Tibial artery (tissue), 4 donors: Measurements from ENCODE around the gene CINP.
"Not testable (repeated sequence)": the region's sequence is repeated elsewhere in the genome, so short reads cannot be mapped to it uniquely, and the experiment has no call there.

ENCODE experiments used
- DNase-seq, 2 donors: peaks; one replicate each; pipeline ENCODE4 v3.0.0-alpha.2; 2019
- H3K27ac ChIP-seq, 2 donors: fragments of 200-600 bp; sonication (generic) in 1 of 2; 1 replicate in 1 of 2; 2 replicates in 1 of 2; pipeline ENCODE4 v1.5.1; 2018 to 2019; ENCODE audit warnings: mild to moderate bottlenecking in 1 of 2
- H3K27me3 ChIP-seq, 2 donors: fragments of 200-600 bp; sonication (generic) in 1 of 2; one replicate each; pipeline versions ENCODE4 v1.5.1 to v1.6.0; 2016 to 2019
- H3K36me3 ChIP-seq, 3 donors: fragments of 200-600 bp; sonication (generic) in 2 of 3; one replicate each; pipeline ENCODE4 v1.5.1; 2016 to 2019; ENCODE audit warnings: mild to moderate bottlenecking in 2 of 3
- H3K4me1 ChIP-seq, 4 donors: fragments of 200-600 bp; sonication (generic) in 2 of 4; 1 replicate in 3 of 4; 2 replicates in 1 of 4; pipeline ENCODE4 v1.5.1; 2016 to 2019
- H3K4me3 ChIP-seq, 2 donors: fragments of 200-600 bp; sonication (generic) in 1 of 2; 1 replicate in 1 of 2; 2 replicates in 1 of 2; pipeline ENCODE4 v1.5.1; 2018 to 2019; ENCODE audit warnings: mild to moderate bottlenecking in 2 of 2
- H3K9me3 ChIP-seq, 3 donors: fragments of 200-600 bp; sonication (generic) in 1 of 3; one replicate each; pipeline ENCODE4 v1.5.1; 2016 to 2019
- CTCF ChIP-seq, 2 experiments: fragments of 200-600 bp in 1 of 2; fragments of 450-650 bp in 1 of 2; IDR thresholded peaks; one replicate each; pipeline ENCODE4 v1.5.1; 2017 to 2019; ENCODE audit warnings: antibody characterized with exemption in 2 of 2, mild to moderate bottlenecking in 1 of 2, moderate library complexity in 1 of 2
- intact Hi-C: fragments of 100-400 bp; cut with DNase I; formaldehyde crosslinking; loops from one replicate; pipeline ENCODE4 v1.15.0; 2023; ENCODE audit warnings: low total_unique reads

Gene CINP

GRCh38 chr14:102356280-102356679 lies 6.4 kb downstream of the CINP start:
- no peaks in the 10 kb centered on the region for H3K9me3 ChIP-seq
- no peak for DNase-seq
- peaks cover 52 to 76% (median 67%) of the 10 kb centered on the region in 3 donors for H3K36me3 ChIP-seq
- H3K4me1 ChIP-seq: peaks cover 0 to 3% (median 1%) of the 10 kb centered on the region in 4 donors
- TF ChIP-seq CTCF (IDR thresholded peaks at IDR 0.05): no peak
- no peak overlapping the region for H3K27ac ChIP-seq
- no peaks in the 10 kb centered on the region for H3K27me3 ChIP-seq
- no peak overlapping the region for H3K4me3 ChIP-seq
- intact Hi-C loops: no loop called here

GRCh38 chr14:102353126-102353619 lies 9.5 kb downstream of the CINP start:
- H3K4me3 ChIP-seq: no peak overlapping the region
- no peak for TF ChIP-seq CTCF (IDR thresholded peaks at IDR 0.05)
- H3K27ac ChIP-seq: no peak overlapping the region
- H3K9me3 ChIP-seq: no peaks in the 10 kb centered on the region
- no peaks in the 10 kb centered on the region for H3K4me1 ChIP-seq
- H3K27me3 ChIP-seq: no peaks in the 10 kb centered on the region
- peaks cover 69 to 97% (median 87%) of the 10 kb centered on the region in 3 donors for H3K36me3 ChIP-seq
- intact Hi-C loops: no loop called here
- DNase-seq: no peak

- DNase-seq: no peak
- H3K4me3 ChIP-seq: no peak overlapping the region
- no peaks in the 10 kb centered on the region for H3K4me1 ChIP-seq
- TF ChIP-seq CTCF (IDR thresholded peaks at IDR 0.05): no peak
- H3K36me3 ChIP-seq: peaks cover 72 to 97% (median 87%) of the 10 kb centered on the region in 3 donors
- H3K27ac ChIP-seq: no peak overlapping the region
- intact Hi-C loops: no loop called here
- no peaks in the 10 kb centered on the region for H3K27me3 ChIP-seq
- no peaks in the 10 kb centered on the region for H3K9me3 ChIP-seq
Measured at GRCh38 chr14:102352213-102352612, 10.5 kb downstream of the CINP start.

- H3K27me3 ChIP-seq, H3K9me3 ChIP-seq, H3K27ac ChIP-seq, H3K4me1 ChIP-seq, intact Hi-C loops, DNase-seq, H3K4me3 ChIP-seq: not testable (repeated sequence)
- peaks cover 72 to 97% (median 86%) of the 10 kb centered on the region in 3 donors for H3K36me3 ChIP-seq
Measured at GRCh38 chr14:102351593-102351992, 11.1 kb downstream of the CINP start.

- H3K36me3 ChIP-seq: peaks cover 72 to 97% (median 86%) of the 10 kb centered on the region in 3 donors
- H3K4me3 ChIP-seq: no peak overlapping the region
- H3K9me3 ChIP-seq: no peaks in the 10 kb centered on the region
- TF ChIP-seq CTCF (IDR thresholded peaks at IDR 0.05): no peak
- intact Hi-C loops: no loop called here
- no peaks in the 10 kb centered on the region for H3K4me1 ChIP-seq
- H3K27me3 ChIP-seq: no peaks in the 10 kb centered on the region
- no peak for DNase-seq
- no peak overlapping the region for H3K27ac ChIP-seq
Measured at GRCh38 chr14:102351023-102351422, 11.7 kb downstream of the CINP start.

- Histone ChIP-seq H3K36me3 (peaks cover 69 to 97% (median 80%) of the 10 kb centered on the region in 3 donors), H3K27me3 (no peaks in the 10 kb centered on the region), H3K4me3 (no peak overlapping the region), H3K4me1 (no peaks in the 10 kb centered on the region), H3K27ac (no peak overlapping the region), H3K9me3 (no peaks in the 10 kb centered on the region)
- TF ChIP-seq CTCF (IDR thresholded peaks at IDR 0.05): no peak
- DNase-seq: no peak
- intact Hi-C loops: no loop called here
Measured at GRCh38 chr14:102348376-102348775, 14.3 kb downstream of the CINP start.
